HEK293 (cell line): ENCODE data around the gene IDH3B.

Experiments used
- CTCF ChIP-seq: fragments of 450-650 bp; formaldehyde crosslinking; IDR thresholded peaks from 2 replicates; pipeline ENCODE4 v1.5.1; 2016; ENCODE audit warnings: missing biosample characterization, missing genetic modification characterization
- PRDM1 ChIP-seq: fragments of 450-650 bp; formaldehyde crosslinking; IDR thresholded peaks from 2 replicates; pipeline ENCODE4; 2016; ENCODE audit warnings: missing biosample characterization, missing genetic modification characterization
- YY1 ChIP-seq: fragments of 450-650 bp; formaldehyde crosslinking; IDR thresholded peaks from 2 replicates; pipeline ENCODE4 v1.5.1; 2018; ENCODE audit warnings: missing biosample characterization, missing genetic modification characterization
- ZNF114 ChIP-seq: fragments of 450-650 bp; formaldehyde crosslinking; IDR thresholded peaks from 2 replicates; pipeline ENCODE4 v1.5.0; 2017; ENCODE audit warnings: missing biosample characterization, missing genetic modification characterization
- ZNF148 ChIP-seq: fragments of 450-650 bp; formaldehyde crosslinking; IDR thresholded peaks from 2 replicates; pipeline ENCODE4 v1.5.0; 2017; ENCODE audit warnings: missing biosample characterization, missing genetic modification characterization, borderline replicate concordance

GRCh38 chr20:2691127-2691526 lies 27.1 kb upstream of the IDH3B start:
- no peak for TF ChIP-seq YY1 (tag by site-specific recombination)
- TF ChIP-seq PRDM1 (tag by site-specific recombination) = no peak
- TF ChIP-seq ZNF148 = no peak
- no peak for TF ChIP-seq CTCF
- TF ChIP-seq ZNF114 = no peak
